ENCODE data around the gene ASPRV1. TPM values are rescaled to one million over a fixed set of nuclear protein-coding genes. Genes with fewer than 3 reads are reported as not detected.

ASPRV1 gene
- total and polyA plus RNA-seq, 10 of the 15 experiments (the other 5 are each of a cell fraction or from before 2014, with no cell fraction given): 0.11 to 1.1 (median 0.33) TPM

GRCh38 chr2:69993708-69994107 is 32.3 kb upstream of the ASPRV1 start:
- H2AFZ ChIP-seq (ENCODE audit: control insufficient read depth, low read depth, low read length): no peak overlapping the region
- no peak overlapping the region for H3K4me3 ChIP-seq
- FAIRE-seq (no peak), DNase-seq (ENCODE audit: low read depth, low spot score) (no peak), ATAC-seq (no peak)
- no peaks in the 10 kb centered on the region for H3K27me3 ChIP-seq (replicated peaks in 1 of 2; ENCODE audit: control insufficient read depth in 2 of 2, insufficient read depth in 2 of 2, low read length in 1 of 2)
- H3K9ac ChIP-seq (ENCODE audit: control insufficient read depth, insufficient read depth, low read length): no peak overlapping the region
- intact Hi-C loops (cut with micrococcal nuclease; ENCODE audit: unreplicated experiment): no loop called here
- WGBS (ENCODE audit: insufficient coverage, insufficient replicate concordance, low lambda C conversion rate, missing lambda C conversion rate): 63% methylated on average over 5 of the region's 5 CpGs
- no peak overlapping the region for H3K4me2 ChIP-seq (ENCODE audit: control insufficient read depth, insufficient read depth)
- no peak for TF ChIP-seq CREB1 (IDR thresholded peaks at IDR 0.05; ENCODE audit: low read depth)
- TF ChIP-seq CHD4 (IDR thresholded peaks at IDR 0.05): no peak
- no peak for TF ChIP-seq TAF1 (IDR thresholded peaks at IDR 0.05; ENCODE audit: borderline replicate concordance, low read depth, low read length)
- TF ChIP-seq ZNF207 (IDR thresholded peaks at IDR 0.05; ENCODE audit: borderline replicate concordance): no peak
- TF ChIP-seq NKRF (conservative IDR thresholded peaks at IDR 0.05): no peak
- no peak for TF ChIP-seq PAX8 (IDR thresholded peaks at IDR 0.05)
- POLR2A ChIA-PET: no interaction called here
- no TSS peak for BruUV-seq (replicated peaks)
- H3K27ac ChIP-seq (ENCODE audit: control insufficient read depth, insufficient read depth): no peak overlapping the region
- H3K9me3 ChIP-seq (replicated peaks; ENCODE audit: control insufficient read depth, insufficient read depth, low read length): no peaks in the 10 kb centered on the region
- in situ Hi-C loops (cut with MboI): no loop called here
- RAD21 ChIA-PET (ENCODE audit: unreplicated experiment): no interaction called here
- no peaks in the 10 kb centered on the region for H3K79me2 ChIP-seq (ENCODE audit: control insufficient read depth, insufficient read depth, low read length)
- no peaks in the 10 kb centered on the region for H4K20me1 ChIP-seq (ENCODE audit: control insufficient read depth, insufficient read depth)
- SMC1A ChIA-PET (ENCODE audit: uncharacterized antibody, unreplicated experiment): no interaction called here
- H3K4me1 ChIP-seq (ENCODE audit: control insufficient read depth, insufficient read depth, low read length): no peaks in the 10 kb centered on the region
- H3K36me3 ChIP-seq (ENCODE audit: control insufficient read depth in 2 of 2, insufficient read depth in 2 of 2, low read length in 1 of 2): peaks cover 0 to 6% of the 10 kb centered on the region in 2 experiments; a peak in 3 of 4 replicates
- CTCF ChIA-PET: interaction anchor here (0.8 kb wide), 1 partner anchor 433 kb away, joined by 3 read pairs; no protein-coding TSS in a partner anchor

- ChIA-PET SMC1A (ENCODE audit: uncharacterized antibody, unreplicated experiment) (no interaction called here), CTCF (no interaction called here), POLR2A (no interaction called here), RAD21 (ENCODE audit: unreplicated experiment) (no interaction called here)
- no peak overlapping the region for H2AFZ ChIP-seq (ENCODE audit: control insufficient read depth, low read depth, low read length)
- no peaks in the 10 kb centered on the region for H3K27me3 ChIP-seq (replicated peaks in 1 of 2; ENCODE audit: control insufficient read depth in 2 of 2, insufficient read depth in 2 of 2, low read length in 1 of 2)
- in situ Hi-C loops (cut with MboI): no loop called here
- H3K27ac ChIP-seq (ENCODE audit: control insufficient read depth, insufficient read depth): no peak overlapping the region
- no peak overlapping the region for H3K9ac ChIP-seq (ENCODE audit: control insufficient read depth, insufficient read depth, low read length)
- intact Hi-C loops (cut with micrococcal nuclease; ENCODE audit: unreplicated experiment): no loop called here
- peaks cover 0 to 6% of the 10 kb centered on the region in 2 experiments; a peak in 3 of 4 replicates for H3K36me3 ChIP-seq (ENCODE audit: control insufficient read depth in 2 of 2, insufficient read depth in 2 of 2, low read length in 1 of 2)
- no peak overlapping the region for H3K4me2 ChIP-seq (ENCODE audit: control insufficient read depth, insufficient read depth)
- 74% methylated on average over 7 of the region's 7 CpGs for WGBS (ENCODE audit: insufficient coverage, insufficient replicate concordance, low lambda C conversion rate, missing lambda C conversion rate)
- H3K79me2 ChIP-seq (ENCODE audit: control insufficient read depth, insufficient read depth, low read length): no peaks in the 10 kb centered on the region
- ATAC-seq (no peak), DNase-seq (ENCODE audit: low read depth, low spot score) (no peak), FAIRE-seq (no peak)
- H3K4me1 ChIP-seq (ENCODE audit: control insufficient read depth, insufficient read depth, low read length): no peaks in the 10 kb centered on the region
- no peaks in the 10 kb centered on the region for H3K9me3 ChIP-seq (replicated peaks; ENCODE audit: control insufficient read depth, insufficient read depth, low read length)
- no TSS peak for BruUV-seq (replicated peaks)
- H3K4me3 ChIP-seq: no peak overlapping the region
- H4K20me1 ChIP-seq (ENCODE audit: control insufficient read depth, insufficient read depth): no peaks in the 10 kb centered on the region
- TF ChIP-seq SRF (IDR thresholded peaks at IDR 0.05; ENCODE audit: low read depth in 2 of 2, low read length in 2 of 2) (no peak), MEF2A (IDR thresholded peaks at IDR 0.05; ENCODE audit: insufficient read depth, low read depth, low read length) (no peak), BMI1 (IDR thresholded peaks at IDR 0.05; ENCODE audit: borderline replicate concordance) (no peak), BCL3 (IDR thresholded peaks at IDR 0.05; ENCODE audit: borderline replicate concordance, insufficient read depth, low read depth, low read length, poor library complexity, severe bottlenecking) (no peak), FOXM1 (IDR thresholded peaks at IDR 0.05; ENCODE audit: low read depth, low read length) (no peak), ZNF217 (IDR thresholded peaks at IDR 0.05) (no peak), MTA3 (IDR thresholded peaks at IDR 0.05; ENCODE audit: borderline replicate concordance, low read length) (no peak), NFXL1 (IDR thresholded peaks at IDR 0.05; ENCODE audit: borderline replicate concordance) (no peak), POU2F2 (IDR thresholded peaks at IDR 0.05; ENCODE audit: borderline replicate concordance, low read depth, low read length) (no peak), CHD2 (IDR thresholded peaks at IDR 0.05; ENCODE audit: borderline replicate concordance, low read depth, low read length) (no peak), GATAD2B (conservative IDR thresholded peaks at IDR 0.05; ENCODE audit: low read depth) (no peak)
Observed at GRCh38 chr2:69993048-69993565, 31.7 kb upstream of the ASPRV1 start.
